DMS53 treated with DMSO at 0.1 percent for 48 hours (cell line): ENCODE data around the gene FERMT3.
A peak's percentile ranks its signal among the peaks of the same experiment; 100 is the strongest.
"Not testable (repeated sequence)": the region's sequence is repeated elsewhere in the genome, so short reads cannot be mapped to it uniquely, and the experiment has no call there.

Source experiments
- DNase-seq: peaks from one replicate; lab custom pipeline; 2025; ENCODE audit not compliant: unreplicated experiment; lab: John Stamatoyannopoulos, UW

FERMT3 gene

GRCh38 chr11:64206457-64207255, at the start of gene FERMT3:
FERMT3 (plus strand) TSS chr11:64206721; CDS start chr11:64207365, 644 bp downstream.
- DNase-seq = no peak

DNA sequence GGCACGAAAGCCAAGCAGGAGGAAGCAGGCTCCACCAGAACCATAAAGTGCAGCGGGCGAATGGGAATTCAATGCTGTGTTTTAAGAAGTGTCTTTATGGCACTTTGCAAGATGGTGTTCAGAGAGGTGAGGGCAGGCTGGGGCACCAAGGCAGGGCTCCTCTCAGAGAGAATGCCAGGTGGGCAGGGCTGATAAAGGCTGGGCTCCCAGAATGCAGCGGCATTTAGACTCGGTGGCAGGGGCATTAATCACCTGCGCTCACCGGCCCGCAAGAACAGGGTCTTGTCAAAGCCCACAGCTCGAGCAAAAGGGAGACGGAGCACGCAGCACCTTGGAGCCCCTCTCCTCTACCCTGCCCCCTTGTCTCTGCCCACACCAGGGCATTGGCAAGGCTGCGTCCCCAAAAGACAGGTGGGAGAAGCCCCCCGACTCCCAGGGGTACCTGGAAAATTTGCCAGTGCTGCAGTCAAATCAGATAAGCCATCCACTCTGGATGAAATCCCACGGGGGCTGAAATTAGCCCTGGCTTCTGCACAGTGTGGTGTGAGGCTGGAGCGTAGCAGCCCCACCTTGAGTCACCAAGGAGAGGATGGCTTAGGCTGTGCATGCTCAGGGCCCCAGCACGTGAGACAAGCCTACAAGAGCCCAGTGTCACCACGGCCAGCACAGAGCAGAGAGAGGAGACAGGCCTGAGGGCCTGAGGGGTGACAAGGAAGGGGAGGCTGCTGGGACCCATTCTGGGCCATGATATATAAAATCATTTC, 48.7 kb upstream of the FERMT3 start:
- no peak for DNase-seq

DNA sequence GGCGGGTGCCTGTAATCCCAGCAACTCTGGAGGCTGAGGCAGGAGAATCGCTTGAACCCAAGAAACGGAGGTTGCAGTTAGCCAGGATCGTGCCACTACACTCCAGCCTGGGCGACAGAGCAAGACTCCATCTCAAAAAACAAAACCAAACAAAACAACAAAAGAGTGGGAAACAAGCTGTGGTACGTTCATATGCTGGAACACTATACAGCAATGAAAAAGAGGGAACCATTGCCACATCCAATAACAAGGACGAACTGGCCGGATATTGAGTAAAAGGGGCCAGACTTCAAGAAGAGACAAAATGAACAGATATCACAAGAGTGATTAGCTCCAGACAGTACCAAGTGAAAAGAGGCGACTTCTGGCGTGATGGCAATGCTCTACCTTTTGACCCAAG, 45.5 kb upstream of the FERMT3 start:
- DNase-seq = no peak

- DNase-seq = not testable (repeated sequence)
Measured at GRCh38 chr11:64162769-64163168, 43.8 kb upstream of the FERMT3 start.

GRCh38 chr11:64163951-64164350, 42.6 kb upstream of the FERMT3 start:
- no peak for DNase-seq

GRCh38 chr11:64164392-64165312, 41.9 kb upstream of the FERMT3 start:
- no peak for DNase-seq

GRCh38 chr11:64165481-64165841, 41.1 kb upstream of the FERMT3 start:
- no peak for DNase-seq

DNA sequence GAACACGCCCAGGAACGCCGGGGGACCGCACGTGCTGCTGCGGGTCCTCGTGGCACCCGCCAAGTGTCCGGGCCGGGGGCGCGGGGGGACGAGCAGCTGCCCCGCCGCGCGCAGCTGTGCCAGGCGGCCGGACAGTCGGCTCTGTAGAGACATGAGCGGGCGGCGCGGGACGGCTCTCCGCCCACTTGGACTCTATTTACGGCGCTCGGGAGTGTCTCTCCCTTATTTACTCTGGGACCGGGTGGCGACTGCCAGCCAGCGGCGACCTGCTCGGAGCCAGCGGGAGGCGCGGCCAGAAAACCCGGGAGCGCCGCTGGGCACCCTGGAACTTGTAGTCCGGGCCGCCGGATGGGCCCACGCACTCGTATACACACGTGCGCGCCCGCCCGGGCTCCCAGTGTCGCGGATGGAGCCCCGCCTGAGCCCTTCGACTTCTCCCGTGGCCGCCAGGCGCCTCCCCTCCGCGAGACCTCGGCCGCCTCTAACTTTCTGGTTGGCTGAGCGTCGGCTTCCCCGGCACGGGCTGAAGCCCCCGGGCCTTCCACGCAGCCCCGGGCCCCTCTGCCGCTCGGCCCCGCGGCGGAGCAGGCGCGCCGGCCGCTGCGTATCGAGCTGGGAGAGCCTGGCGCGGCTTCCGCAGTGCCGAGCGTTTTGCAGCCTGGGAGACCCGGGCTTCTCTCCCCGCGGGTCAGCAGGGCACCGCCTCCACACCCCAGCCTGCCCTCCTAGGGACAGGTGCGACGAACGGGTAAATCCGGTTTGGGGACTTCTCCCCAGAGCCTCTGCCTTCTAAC, 40.5 kb upstream of the FERMT3 start, which contains the start of gene MACROD1:
Gene MACROD1 (minus strand): TSS at position 272 of the 794 bp plus-strand sequence. CDS start 119 bp downstream, at position 153.
- peak; percentile 95 for DNase-seq

DNA sequence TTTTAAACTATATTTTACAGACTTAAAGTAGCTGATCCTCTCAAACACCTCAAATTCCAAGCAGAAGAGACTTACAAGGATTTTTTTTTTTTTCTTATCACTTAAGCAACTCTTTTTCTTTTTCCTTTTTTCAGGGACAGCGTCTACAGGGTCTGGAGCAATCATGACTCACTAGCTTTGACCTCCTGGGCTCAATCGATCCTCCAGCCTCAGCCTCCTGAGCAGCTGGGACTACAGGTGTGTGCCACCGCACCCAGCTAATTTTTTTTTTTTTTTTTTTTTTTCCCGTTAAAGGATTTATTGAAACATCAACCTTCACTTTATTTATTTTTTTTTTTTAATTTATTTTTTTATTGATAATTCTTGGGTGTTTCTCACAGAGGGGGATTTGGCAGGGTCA, 36.1 kb upstream of the FERMT3 start:
- no peak for DNase-seq

- no peak for DNase-seq
Measured at GRCh38 chr11:64173616-64174355, 32.7 kb upstream of the FERMT3 start.

DNA sequence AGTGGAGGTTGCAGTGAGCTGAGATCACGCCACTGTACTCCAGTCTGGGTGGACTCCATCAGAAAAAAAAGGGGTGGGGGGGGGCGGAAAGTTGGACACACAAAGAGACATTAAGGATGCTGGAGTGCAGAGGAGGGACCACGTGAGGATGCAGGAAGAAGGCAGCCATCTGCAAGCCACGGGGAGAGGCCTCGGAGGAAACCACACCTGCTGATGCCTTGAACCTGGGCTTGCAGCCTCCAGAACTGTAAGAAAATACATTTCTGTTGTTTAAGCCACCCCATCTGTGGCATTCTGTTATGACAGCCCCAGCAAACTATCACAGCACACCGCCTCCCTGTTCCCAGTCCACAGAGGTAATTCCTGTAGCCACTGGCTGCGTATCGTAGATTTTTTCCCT, 29.8 kb upstream of the FERMT3 start:
- no peak for DNase-seq

- no peak for DNase-seq
Measured at GRCh38 chr11:64178203-64178602, 28.3 kb upstream of the FERMT3 start.

GRCh38 chr11:64178951-64179639, 27.4 kb upstream of the FERMT3 start:
- DNase-seq = no peak

- no peak for DNase-seq
Measured at GRCh38 chr11:64180891-64181290, 25.6 kb upstream of the FERMT3 start.

- peak; percentile 91 for DNase-seq
Measured at GRCh38 chr11:64181506-64182411, 24.8 kb upstream of the FERMT3 start.

DNA sequence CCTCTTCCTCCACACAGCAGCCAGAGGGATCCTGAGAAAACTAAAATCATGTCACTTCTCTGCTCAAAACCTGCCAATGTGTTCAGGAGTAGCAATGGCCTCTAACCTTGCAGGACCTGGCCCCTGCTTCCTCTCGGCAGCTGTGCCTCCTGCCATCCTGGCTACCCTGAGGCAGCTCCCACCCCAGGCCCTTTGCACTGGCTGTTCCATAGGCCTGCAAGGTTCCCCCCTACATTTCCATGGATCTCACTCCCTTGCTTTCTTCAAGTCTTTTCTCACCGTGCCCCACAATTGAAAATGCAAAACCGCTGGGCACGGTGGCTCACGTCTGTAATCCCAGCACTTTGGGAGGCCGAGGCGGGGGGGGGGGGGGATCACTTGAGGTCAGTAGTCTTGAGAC, 22.6 kb upstream of the FERMT3 start:
- no peak for DNase-seq

DNA sequence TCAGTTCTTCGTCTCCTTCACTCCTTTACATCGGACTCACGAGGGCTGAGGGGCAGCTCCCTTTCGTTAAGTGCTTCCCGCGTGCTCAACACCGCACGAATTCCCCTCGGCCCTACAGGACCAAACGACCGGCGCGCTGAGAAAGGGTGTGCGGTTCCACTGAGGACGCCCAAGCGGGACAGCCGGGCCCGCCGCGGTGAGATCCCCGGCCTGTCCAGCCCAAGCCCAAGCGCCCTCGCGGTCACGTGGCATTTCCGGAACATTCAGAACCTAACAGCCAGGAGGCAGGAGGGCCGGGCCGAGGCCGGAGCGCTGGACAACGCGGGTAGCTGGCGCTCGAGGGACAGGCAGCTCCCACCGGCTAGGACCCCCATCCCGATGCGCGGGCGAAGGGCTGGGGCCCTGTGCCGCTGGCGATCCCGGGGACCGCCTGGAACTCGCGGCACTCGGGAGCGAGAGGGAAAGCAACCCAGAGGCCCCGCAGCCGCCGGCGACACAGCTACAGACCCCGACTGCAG, 21.3 kb upstream of the FERMT3 start:
- DNase-seq = peak; percentile 71
